SJCRH30 (cell line): ENCODE measurements around the gene PERM1. TPM values are rescaled to one million over a fixed set of nuclear protein-coding genes. Genes with fewer than 3 reads are reported as not detected.

Experiments used
- DNase-seq, 2 experiments: peaks; one replicate each; pipeline ENCODE4 v3.0.0-alpha.2; 2015 to 2020
- H3K27ac ChIP-seq: fragments of 250-450 bp; sonication (Bioruptor Pico); 2 replicates; pipeline ENCODE4 v1.5.1; 2020; ENCODE audit warnings: mild to moderate bottlenecking, moderate library complexity
- H3K27me3 ChIP-seq: fragments of 250-450 bp; sonication (Bioruptor Pico); 2 replicates; pipeline ENCODE4 v1.5.1; 2020; ENCODE audit warnings: mild to moderate bottlenecking, moderate library complexity
- H3K36me3 ChIP-seq: fragments of 250-450 bp; sonication (Bioruptor Pico); 2 replicates; pipeline ENCODE4 v1.5.1; 2020; ENCODE audit warnings: mild to moderate bottlenecking, moderate library complexity
- H3K4me1 ChIP-seq: fragments of 250-450 bp; sonication (Bioruptor Pico); 2 replicates; pipeline ENCODE4 v1.5.1; 2020; ENCODE audit warnings: mild to moderate bottlenecking, moderate library complexity
- H3K4me3 ChIP-seq: fragments of 250-450 bp; sonication (Bioruptor Pico); 2 replicates; pipeline ENCODE4 v1.5.1; 2020; ENCODE audit warnings: mild to moderate bottlenecking, moderate library complexity
- H3K9me3 ChIP-seq: fragments of 250-450 bp; sonication (Bioruptor Pico); replicated peaks from 2 replicates; pipeline ENCODE4 v1.5.1; 2020; ENCODE audit warnings: mild to moderate bottlenecking, moderate library complexity
- total RNA-seq: library from RNA; depleted of rRNA; stranded (reverse); fragments of >200 nt; shearing (Covaris generic); gene quantifications from 2 replicates; pipeline ENCODE4 v1.2.3, GENCODE V29; 2014; rRNA removed

Gene PERM1
- total RNA-seq, 1 experiment from 2014 or later, result not detected

- H3K36me3 ChIP-seq, result no peaks in the 10 kb centered on the region; the same call in 1 of the 2 replicates
- H3K9me3 ChIP-seq, result no peaks in the 10 kb centered on the region
- no peak for DNase-seq
- H3K27ac ChIP-seq, result no peak overlapping the region
- no peaks in the 10 kb centered on the region for H3K27me3 ChIP-seq
- H3K4me1 ChIP-seq, result peaks cover 32% of the 10 kb centered on the region
- H3K4me3 ChIP-seq, result no peak overlapping the region
These were observed 52.9 kb downstream of the PERM1 start for GRCh38 chr1:928825-929661.

- H3K9me3 ChIP-seq, result no peaks in the 10 kb centered on the region
- H3K27me3 ChIP-seq, result no peaks in the 10 kb centered on the region
- no peak for DNase-seq
- H3K27ac ChIP-seq, result no peak overlapping the region
- no peaks in the 10 kb centered on the region; the same call in 1 of the 2 replicates for H3K36me3 ChIP-seq
- peaks cover 26% of the 10 kb centered on the region for H3K4me1 ChIP-seq
- no peak overlapping the region for H3K4me3 ChIP-seq
These were observed 54.1 kb downstream of the PERM1 start for GRCh38 chr1:927748-928147.

GRCh38 chr1:927234-927633, 54.7 kb downstream of the PERM1 start:
- H3K27me3 ChIP-seq, result no peaks in the 10 kb centered on the region
- DNase-seq, result no peak

GRCh38 chr1:925561-926421, 56.1 kb downstream of the PERM1 start:
- Histone ChIP-seq H3K27me3 (no peaks in the 10 kb centered on the region), H3K4me3 (peak overlapping the region; percentile 69), H3K9me3 (no peaks in the 10 kb centered on the region), H3K36me3 (no peaks in the 10 kb centered on the region; the same call in 1 of the 2 replicates), H3K27ac (no peak overlapping the region), H3K4me1 (peaks cover 16% of the 10 kb centered on the region)
- DNase-seq, result peak; percentile 68 to 70

More at GRCh38 chr1:927234-927633, 54.7 kb downstream of the PERM1 start:
- no peak overlapping the region for H3K27ac ChIP-seq
- peaks cover 21% of the 10 kb centered on the region for H3K4me1 ChIP-seq
- H3K4me3 ChIP-seq, result no peak overlapping the region
- no peaks in the 10 kb centered on the region; the same call in 1 of the 2 replicates for H3K36me3 ChIP-seq
- no peaks in the 10 kb centered on the region for H3K9me3 ChIP-seq

Other genes with a start within 250 kb of the PERM1 start
- 39.0 and 39.2 TPM in 2 replicates for gene SAMD11, start 58.2 kb downstream of the PERM1 start, total RNA-seq
- gene NOC2L, start 22.8 kb downstream of the PERM1 start, total RNA-seq, result 147 and 150 TPM in 2 replicates
- gene KLHL17, start 21.5 kb downstream of the PERM1 start, total RNA-seq, result 8.4 and 15.1 TPM in 2 replicates
- 0.04 and 0.05 TPM in 2 replicates for gene PLEKHN1, start 15.6 kb downstream of the PERM1 start, total RNA-seq
- gene HES4, start 18.0 kb upstream of the PERM1 start, total RNA-seq, result 15.3 and 15.9 TPM in 2 replicates
- 5.1 and 12.6 TPM in 2 replicates for gene ISG15, start 31.4 kb upstream of the PERM1 start, total RNA-seq
- gene AGRN, start 38.0 kb upstream of the PERM1 start, total RNA-seq, result 10.4 and 13.7 TPM in 2 replicates
- gene RNF223, start 92.2 kb upstream of the PERM1 start, total RNA-seq, result not detected in 2 replicates
- 19.9 and 20.8 TPM in 2 replicates for gene C1orf159, start 134.0 kb upstream of the PERM1 start, total RNA-seq
- 0.42 and 0.73 TPM in 2 replicates for gene TTLL10, start 191.8 kb upstream of the PERM1 start, total RNA-seq
- 0.33 and 0.93 TPM in 2 replicates for gene TNFRSF18, start 224.5 kb upstream of the PERM1 start, total RNA-seq
- gene TNFRSF4, start 232.1 kb upstream of the PERM1 start, total RNA-seq, result 2.8 and 4.7 TPM in 2 replicates
- gene SDF4, start 249.9 kb upstream of the PERM1 start, total RNA-seq, result 86.7 and 87.1 TPM in 2 replicates